DOHH2 (cell line): ENCODE results near the gene MGAT5.

ENCODE experiments used
- H3F3A ChIP-seq: fragments of 200-600 bp; sonication (generic), shearing (Covaris generic); 2 replicates; pipeline ENCODE4 v1.6.0; 2016; ENCODE audit warnings: antibody characterized with exemption, mild to moderate bottlenecking; ENCODE audit not compliant: control insufficient read depth, insufficient read depth
- H3K27ac ChIP-seq: fragments of 200-600 bp; sonication (generic); 2 replicates; pipeline ENCODE4 v1.5.1; 2014; ENCODE audit warnings: low read depth, mild to moderate bottlenecking, low read length, moderate library complexity
- H3K27me3 ChIP-seq: fragments of 200-600 bp; sonication (generic); 2 replicates; pipeline ENCODE4 v1.6.1; 2014; ENCODE audit warnings: mild to moderate bottlenecking, low read length, mixed read lengths; ENCODE audit not compliant: control insufficient read depth
- H3K36me3 ChIP-seq: fragments of 200-600 bp; sonication (generic); 2 replicates; pipeline ENCODE4 v1.6.1; 2014; ENCODE audit warnings: mild to moderate bottlenecking, low read length, moderate library complexity, mixed read lengths; ENCODE audit not compliant: control insufficient read depth
- H3K4me1 ChIP-seq: fragments of 200-600 bp; sonication (generic); 2 replicates; pipeline ENCODE4 v1.6.1; 2014; ENCODE audit warnings: mild to moderate bottlenecking, low read length, mixed read lengths; ENCODE audit not compliant: control insufficient read depth
- H3K4me2 ChIP-seq: fragments of 200-600 bp; sonication (generic); 2 replicates; pipeline ENCODE4 v1.6.0; 2014; ENCODE audit warnings: mild to moderate bottlenecking, low read length, moderate library complexity
- H3K4me3 ChIP-seq: fragments of 200-600 bp; sonication (generic); 2 replicates; pipeline ENCODE4 v1.5.1; 2014; ENCODE audit warnings: mild to moderate bottlenecking, low read length, mixed read lengths
- H3K79me2 ChIP-seq: fragments of 200-600 bp; sonication (generic); 2 replicates; pipeline ENCODE4 v1.6.1; 2014; ENCODE audit warnings: mild to moderate bottlenecking, low read length, mixed read lengths; ENCODE audit not compliant: control insufficient read depth
- H3K9me2 ChIP-seq: fragments of 200-600 bp; sonication (generic); replicated peaks from 2 replicates; pipeline ENCODE4 v1.6.1; 2014; ENCODE audit warnings: mild to moderate bottlenecking, low read length, mixed read lengths; ENCODE audit not compliant: control insufficient read depth
- H3K9me3 ChIP-seq: fragments of 200-600 bp; sonication (generic); 2 replicates; pipeline ENCODE4 v1.6.1; 2014; ENCODE audit warnings: antibody characterized with exemption, low read length, mixed read lengths; ENCODE audit not compliant: control insufficient read depth, insufficient read depth
- H4K20me1 ChIP-seq: fragments of 200-600 bp; sonication (generic); 2 replicates; pipeline ENCODE4 v1.6.0; 2014; ENCODE audit warnings: low read depth, mild to moderate bottlenecking, antibody characterized with exemption, low read length, moderate library complexity; ENCODE audit not compliant: control insufficient read depth, insufficient read depth
- CTCF ChIP-seq: fragments of 200-600 bp; sonication (generic); IDR thresholded peaks from one replicate; pipeline ENCODE4 v1.5.1; 2014; ENCODE audit warnings: antibody characterized with exemption, mild to moderate bottlenecking, low read depth, low read length; ENCODE audit not compliant: poor library complexity, severe bottlenecking
- EZH2phosphoT487 ChIP-seq: fragments of 200-600 bp; sonication (generic); IDR thresholded peaks from 2 replicates; pipeline ENCODE4 v1.6.1; 2017; ENCODE audit warnings: borderline replicate concordance, mild to moderate bottlenecking, antibody characterized with exemption, low read length, moderate library complexity, mixed read lengths

MGAT5 gene

GRCh38 chr2:134370655-134371445, 117.0 kb downstream of the MGAT5 start:
- Histone ChIP-seq H3K4me1 (peaks cover 16% of the 10 kb centered on the region), H3K79me2 (no peaks in the 10 kb centered on the region), H3K4me3 (no peak overlapping the region), H3K27ac (no peak overlapping the region), H3K4me2 (no peak overlapping the region), H3K36me3 (peaks cover 45% of the 10 kb centered on the region), H3K9me2 (no peaks in the 10 kb centered on the region), H3K27me3 (no peaks in the 10 kb centered on the region), H3K9me3 (no peaks in the 10 kb centered on the region), H4K20me1 (no peaks in the 10 kb centered on the region), H3F3A (no peaks in the 10 kb centered on the region)
- TF ChIP-seq CTCF (no peak), EZH2phosphoT487 (no peak)

- H3K36me3 ChIP-seq, result peaks cover 56% of the 10 kb centered on the region
- H3K9me3 ChIP-seq, result no peaks in the 10 kb centered on the region
- H3K27ac ChIP-seq, result no peak overlapping the region
- H3F3A ChIP-seq, result no peaks in the 10 kb centered on the region
- TF ChIP-seq CTCF (no peak), EZH2phosphoT487 (no peak)
- no peaks in the 10 kb centered on the region for H3K79me2 ChIP-seq
- H3K4me2 ChIP-seq, result no peak overlapping the region
- H4K20me1 ChIP-seq, result no peaks in the 10 kb centered on the region
- H3K4me1 ChIP-seq, result peaks cover 16% of the 10 kb centered on the region
- H3K27me3 ChIP-seq, result no peaks in the 10 kb centered on the region
- H3K9me2 ChIP-seq, result no peaks in the 10 kb centered on the region
- H3K4me3 ChIP-seq, result no peak overlapping the region
Measured at GRCh38 chr2:134372141-134372540, 118.3 kb downstream of the MGAT5 start.

GRCh38 chr2:134372611-134373131, 118.8 kb downstream of the MGAT5 start:
- no peak overlapping the region for H3K4me2 ChIP-seq
- H3K27ac ChIP-seq, result no peak overlapping the region

More at GRCh38 chr2:134372611-134373131, 118.8 kb downstream of the MGAT5 start:
- no peaks in the 10 kb centered on the region for H3K9me2 ChIP-seq
- H4K20me1 ChIP-seq, result no peaks in the 10 kb centered on the region
- peaks cover 16% of the 10 kb centered on the region for H3K4me1 ChIP-seq
- no peak overlapping the region for H3K4me3 ChIP-seq
- TF ChIP-seq EZH2phosphoT487 (no peak), CTCF (no peak)
- H3K79me2 ChIP-seq, result no peaks in the 10 kb centered on the region
- no peaks in the 10 kb centered on the region for H3F3A ChIP-seq
- no peaks in the 10 kb centered on the region for H3K9me3 ChIP-seq
- no peaks in the 10 kb centered on the region for H3K27me3 ChIP-seq
- H3K36me3 ChIP-seq, result peaks cover 54% of the 10 kb centered on the region
